Fibroblast of lung (primary cell): Measurements from ENCODE around the gene AGTPBP1. TPM values are rescaled to one million over a fixed set of nuclear protein-coding genes. Genes with fewer than 3 reads are reported as not detected.
A peak's percentile ranks its signal among the peaks of the same experiment; 100 is the strongest.

Experiments used
- DNase-seq, 2 donors: peaks; one replicate each; pipeline versions ENCODE4 v3.0.0 to v3.0.0-alpha.2; 2010; ENCODE audit warnings: low read depth in 2 of 2
- H2AFZ ChIP-seq: 2 replicates; pipeline ENCODE4 v1.5.1; 2012; ENCODE audit warnings: low read length, control low read depth, inconsistent platforms
- H3K27ac ChIP-seq: 2 replicates; pipeline ENCODE4 v1.5.1; 2011; ENCODE audit warnings: low read length, control low read depth; ENCODE audit not compliant: insufficient read depth
- H3K27me3 ChIP-seq: 2 replicates; pipeline ENCODE4 v1.5.1; 2011; ENCODE audit warnings: mild to moderate bottlenecking, low read length; ENCODE audit not compliant: control insufficient read depth, insufficient read depth
- H3K36me3 ChIP-seq: 2 replicates; pipeline ENCODE4 v1.5.1; 2011; ENCODE audit warnings: low read length; ENCODE audit not compliant: control insufficient read depth, insufficient read depth
- H3K4me1 ChIP-seq: 2 replicates; pipeline ENCODE4 v1.5.1; 2011; ENCODE audit warnings: low read length; ENCODE audit not compliant: control insufficient read depth, insufficient read depth; ENCODE audit errors: extremely low read depth
- H3K4me2 ChIP-seq: 2 replicates; pipeline ENCODE4 v1.5.1; 2011; ENCODE audit warnings: low read length, control low read depth; ENCODE audit not compliant: insufficient read depth; ENCODE audit errors: extremely low read depth
- H3K4me3 ChIP-seq, 4 experiments: fragments of 200-600 bp in 1 of 4; sonication (generic) in 1 of 4; replicated peaks in 1 of 4; 2 replicates each; pipeline ENCODE4 v1.5.1; 2011 to 2016; ENCODE audit warnings: low read length in 4 of 4, low read depth in 3 of 4, mild to moderate bottlenecking in 3 of 4, control low read depth in 2 of 4, inconsistent platforms in 1 of 4, mixed read lengths in 1 of 4; ENCODE audit not compliant: insufficient read depth in 1 of 4; ENCODE audit errors: control extremely low read depth in 1 of 4
- H3K79me2 ChIP-seq: 2 replicates; pipeline ENCODE4 v1.5.1; 2012; ENCODE audit warnings: mild to moderate bottlenecking, low read length, inconsistent platforms; ENCODE audit not compliant: control insufficient read depth, insufficient read depth
- H3K9ac ChIP-seq: 2 replicates; pipeline ENCODE4 v1.5.1; 2011; ENCODE audit warnings: mild to moderate bottlenecking, low read length, control low read depth; ENCODE audit not compliant: insufficient read depth
- H3K9me3 ChIP-seq: 2 replicates; pipeline ENCODE4 v1.5.1; 2012; ENCODE audit warnings: low read depth, low read length; ENCODE audit not compliant: control insufficient read depth, insufficient read depth
- H4K20me1 ChIP-seq: 2 replicates; pipeline ENCODE4 v1.5.1; 2011; ENCODE audit warnings: low read length; ENCODE audit not compliant: control insufficient read depth, insufficient read depth; ENCODE audit errors: extremely low read depth
- EZH2 ChIP-seq: IDR thresholded peaks from 2 replicates; pipeline ENCODE4 v1.5.1; 2012; ENCODE audit warnings: low read length, control low read depth, mild to moderate bottlenecking; ENCODE audit errors: missing control alignments
- polyA plus RNA-seq, 2 donors: library from polyadenylated mRNA; depleted of rRNA in 1 of 2; stranded (reverse) in 1 of 2; unstranded in 1 of 2; fragments of >200 nt; gene quantifications; 2 replicates each; pipeline ENCODE4 v1.2.1, GENCODE V29; 2011 to 2012; ENCODE audit warnings: missing spikeins in 1 of 2
- total RNA-seq: library from RNA; depleted of rRNA; stranded (reverse); fragments of >200 nt; gene quantifications from 2 replicates; pipeline ENCODE4 v1.2.1, GENCODE V29; 2014
- TF ChIP-seq, protein P1 (sequence below), 2 donors: IDR thresholded peaks in 1 of 2; conservative IDR thresholded peaks in 1 of 2; 1 replicate in 1 of 2; 2 replicates in 1 of 2; pipeline ENCODE4 v1.5.1; 2011 to 2012; ENCODE audit warnings: low read length in 2 of 2, control low read depth in 1 of 2, inconsistent platforms in 1 of 2, low read depth in 1 of 2, mild to moderate bottlenecking in 1 of 2

AGTPBP1 gene
- total and polyA plus RNA-seq, 2 donors (not counting 1 experiment from before 2014, with no cell fraction given): 10.6 to 10.7 TPM

- no peaks in the 10 kb centered on the region for H4K20me1 ChIP-seq
- H3K27ac ChIP-seq: no peak overlapping the region
- H3K36me3 ChIP-seq: no peaks in the 10 kb centered on the region
- H3K4me3 ChIP-seq: no peak overlapping the region
- no peak overlapping the region for H3K4me2 ChIP-seq
- H3K27me3 ChIP-seq: no peaks in the 10 kb centered on the region
- no peak for DNase-seq
- no peak overlapping the region for H2AFZ ChIP-seq
- H3K9ac ChIP-seq: no peak overlapping the region
- no peak for TF ChIP-seq EZH2
- TF ChIP-seq, protein P1, sequence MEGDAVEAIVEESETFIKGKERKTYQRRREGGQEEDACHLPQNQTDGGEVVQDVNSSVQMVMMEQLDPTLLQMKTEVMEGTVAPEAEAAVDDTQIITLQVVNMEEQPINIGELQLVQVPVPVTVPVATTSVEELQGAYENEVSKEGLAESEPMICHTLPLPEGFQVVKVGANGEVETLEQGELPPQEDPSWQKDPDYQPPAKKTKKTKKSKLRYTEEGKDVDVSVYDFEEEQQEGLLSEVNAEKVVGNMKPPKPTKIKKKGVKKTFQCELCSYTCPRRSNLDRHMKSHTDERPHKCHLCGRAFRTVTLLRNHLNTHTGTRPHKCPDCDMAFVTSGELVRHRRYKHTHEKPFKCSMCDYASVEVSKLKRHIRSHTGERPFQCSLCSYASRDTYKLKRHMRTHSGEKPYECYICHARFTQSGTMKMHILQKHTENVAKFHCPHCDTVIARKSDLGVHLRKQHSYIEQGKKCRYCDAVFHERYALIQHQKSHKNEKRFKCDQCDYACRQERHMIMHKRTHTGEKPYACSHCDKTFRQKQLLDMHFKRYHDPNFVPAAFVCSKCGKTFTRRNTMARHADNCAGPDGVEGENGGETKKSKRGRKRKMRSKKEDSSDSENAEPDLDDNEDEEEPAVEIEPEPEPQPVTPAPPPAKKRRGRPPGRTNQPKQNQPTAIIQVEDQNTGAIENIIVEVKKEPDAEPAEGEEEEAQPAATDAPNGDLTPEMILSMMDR (conservative IDR thresholded peaks at IDR 0.05 in 1 of 2, IDR thresholded peaks at IDR 0.05 in 1 of 2; ENCODE audit: low read depth in 1 of 2, low read length in 2 of 2): no peak
- H3K4me1 ChIP-seq: no peaks in the 10 kb centered on the region
- no peaks in the 10 kb centered on the region for H3K9me3 ChIP-seq
- no peaks in the 10 kb centered on the region for H3K79me2 ChIP-seq
Observed at GRCh38 chr9:85717220-85717619, 24.5 kb downstream of the AGTPBP1 start.

DNA sequence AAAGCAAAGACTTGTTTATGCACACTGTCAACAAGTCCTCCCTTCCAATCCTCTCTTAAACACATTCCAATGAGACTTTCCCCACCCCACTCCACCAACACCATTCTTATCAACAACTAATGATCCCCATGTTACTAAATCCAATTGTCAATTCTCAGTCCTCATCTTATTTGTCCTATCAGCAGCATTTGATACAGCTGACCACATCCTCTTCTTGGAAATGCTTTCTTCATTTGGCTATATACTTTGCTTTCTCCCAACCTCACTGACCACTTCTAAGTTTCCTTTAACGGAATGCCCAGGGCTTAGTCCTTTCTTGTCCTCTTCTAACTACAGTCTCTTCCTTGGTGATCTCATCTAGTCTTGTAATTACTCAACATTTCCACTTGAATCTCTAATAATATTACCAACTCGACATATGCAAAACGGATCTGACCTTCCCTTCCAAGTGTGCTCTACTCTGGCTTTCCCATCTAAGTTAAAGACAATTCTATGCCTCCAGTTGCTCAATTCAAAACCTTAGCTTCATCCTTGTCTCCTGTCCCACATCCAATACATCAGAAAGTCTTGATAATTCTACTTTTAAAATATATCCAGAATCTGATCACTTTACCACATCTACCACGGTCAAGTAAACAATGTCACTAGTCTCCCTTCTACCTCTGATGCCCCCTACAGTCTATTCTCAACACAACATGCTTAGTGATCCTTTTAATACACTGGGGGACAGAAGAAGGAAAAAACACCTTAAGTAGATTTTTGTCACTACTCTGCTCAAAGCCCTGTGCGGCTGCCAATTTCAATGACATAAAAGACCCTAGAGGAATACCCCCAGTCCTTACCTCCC is 25.5 kb downstream of the AGTPBP1 start:
- TF ChIP-seq EZH2: no peak
- TF ChIP-seq, protein P1 (conservative IDR thresholded peaks at IDR 0.05 in 1 of 2, IDR thresholded peaks at IDR 0.05 in 1 of 2; ENCODE audit: low read depth in 1 of 2, low read length in 2 of 2): peak in 1 of 2 donors; percentile 6
- no peak overlapping the region for H3K4me2 ChIP-seq

DNA sequence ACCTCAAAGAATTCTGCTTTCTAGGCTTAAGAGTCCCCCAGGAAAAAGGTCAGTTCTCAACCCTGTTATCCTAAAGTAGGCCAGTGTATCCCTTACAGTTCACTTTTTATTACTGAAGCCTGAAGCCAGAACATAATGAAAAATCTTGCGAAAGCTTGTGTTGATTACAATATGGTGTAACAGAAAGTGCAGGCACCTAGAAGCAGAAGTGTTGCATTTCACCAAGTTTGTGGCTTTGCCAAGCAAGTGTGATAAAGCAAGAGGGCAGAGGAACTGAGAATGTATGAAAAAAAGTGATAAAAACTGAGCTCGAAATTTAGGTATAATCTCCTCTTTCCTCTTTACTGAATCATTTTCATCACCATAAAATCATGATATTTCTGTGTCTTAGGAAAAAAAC is 26.2 kb downstream of the AGTPBP1 start:
- Histone ChIP-seq H3K9me3 (no peaks in the 10 kb centered on the region), H3K79me2 (no peaks in the 10 kb centered on the region), H3K27ac (no peak overlapping the region), H3K27me3 (no peaks in the 10 kb centered on the region), H3K36me3 (no peaks in the 10 kb centered on the region), H3K4me2 (no peak overlapping the region), H4K20me1 (no peaks in the 10 kb centered on the region), H3K4me3 (no peak overlapping the region), H2AFZ (no peak overlapping the region), H3K4me1 (no peaks in the 10 kb centered on the region), H3K9ac (no peak overlapping the region)
- DNase-seq: no peak
- no peak for TF ChIP-seq EZH2
- TF ChIP-seq, protein P1 (conservative IDR thresholded peaks at IDR 0.05 in 1 of 2, IDR thresholded peaks at IDR 0.05 in 1 of 2; ENCODE audit: low read depth in 1 of 2, low read length in 2 of 2): no peak

More for the DNA sequence above, 25.5 kb downstream of the AGTPBP1 start:
- Histone ChIP-seq H3K27ac (no peak overlapping the region), H4K20me1 (no peaks in the 10 kb centered on the region), H3K4me3 (no peak overlapping the region), H2AFZ (no peak overlapping the region), H3K36me3 (no peaks in the 10 kb centered on the region), H3K79me2 (no peaks in the 10 kb centered on the region), H3K9me3 (no peaks in the 10 kb centered on the region), H3K9ac (no peak overlapping the region), H3K4me1 (no peaks in the 10 kb centered on the region), H3K27me3 (no peaks in the 10 kb centered on the region)
- DNase-seq: peak in 1 of 2 donors; percentile 6
